Measurements from ENCODE around the gene SEC16A. TPM values are rescaled to one million over a fixed set of nuclear protein-coding genes. Genes with fewer than 3 reads are reported as not detected.

The SEC16A gene
- total and polyA plus RNA-seq, 8 donors = 51.2 to 79.5 (median 61.3) TPM

DNA sequence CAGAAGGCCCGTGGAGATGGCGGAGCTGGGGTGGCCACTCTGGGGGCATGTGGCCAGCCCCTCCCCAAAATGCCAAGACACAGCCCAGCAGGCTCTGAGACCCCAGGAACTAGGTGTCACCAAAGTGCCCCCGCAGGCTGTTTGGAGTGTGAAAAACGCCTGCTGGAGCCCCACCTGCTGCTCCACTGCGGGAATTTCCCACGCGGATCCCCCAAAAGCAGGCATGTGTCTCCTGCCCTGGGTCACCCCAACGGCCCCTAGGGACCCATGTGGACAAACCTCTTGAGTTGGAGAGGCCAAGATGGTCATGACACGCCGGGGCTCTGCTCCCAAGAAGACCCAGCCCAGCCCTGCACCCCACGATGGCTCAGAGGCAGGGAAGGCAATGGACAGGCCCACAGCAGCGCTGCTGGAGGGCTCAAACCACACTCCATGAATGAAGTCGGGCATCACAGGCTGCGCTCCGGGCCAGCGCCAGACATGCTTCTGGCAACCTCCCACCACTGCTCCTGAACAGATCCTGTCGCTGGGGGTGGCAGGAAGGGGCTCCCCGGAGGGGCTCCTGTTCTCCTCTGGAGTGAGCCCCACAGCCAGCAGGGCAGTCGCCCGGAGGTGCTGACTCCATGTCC is 47.7 kb upstream of the SEC16A start:
- TF ChIP-seq, protein P1, sequence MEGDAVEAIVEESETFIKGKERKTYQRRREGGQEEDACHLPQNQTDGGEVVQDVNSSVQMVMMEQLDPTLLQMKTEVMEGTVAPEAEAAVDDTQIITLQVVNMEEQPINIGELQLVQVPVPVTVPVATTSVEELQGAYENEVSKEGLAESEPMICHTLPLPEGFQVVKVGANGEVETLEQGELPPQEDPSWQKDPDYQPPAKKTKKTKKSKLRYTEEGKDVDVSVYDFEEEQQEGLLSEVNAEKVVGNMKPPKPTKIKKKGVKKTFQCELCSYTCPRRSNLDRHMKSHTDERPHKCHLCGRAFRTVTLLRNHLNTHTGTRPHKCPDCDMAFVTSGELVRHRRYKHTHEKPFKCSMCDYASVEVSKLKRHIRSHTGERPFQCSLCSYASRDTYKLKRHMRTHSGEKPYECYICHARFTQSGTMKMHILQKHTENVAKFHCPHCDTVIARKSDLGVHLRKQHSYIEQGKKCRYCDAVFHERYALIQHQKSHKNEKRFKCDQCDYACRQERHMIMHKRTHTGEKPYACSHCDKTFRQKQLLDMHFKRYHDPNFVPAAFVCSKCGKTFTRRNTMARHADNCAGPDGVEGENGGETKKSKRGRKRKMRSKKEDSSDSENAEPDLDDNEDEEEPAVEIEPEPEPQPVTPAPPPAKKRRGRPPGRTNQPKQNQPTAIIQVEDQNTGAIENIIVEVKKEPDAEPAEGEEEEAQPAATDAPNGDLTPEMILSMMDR (IDR thresholded peaks at IDR 0.05) = no peak
- intact Hi-C loops (cut with DNase I) = no loop called here
- DNase-seq (no peak), ATAC-seq (no peak)
- peak overlapping the region; percentile 29 to 87 for H3K27ac ChIP-seq
- peak overlapping the region in 1 of 2 donors; percentile 8 for H3K4me3 ChIP-seq
- peaks cover 0 to 11% of the 10 kb centered on the region in 2 donors for H3K36me3 ChIP-seq
- no peaks in the 10 kb centered on the region for H3K27me3 ChIP-seq
- H3K4me1 ChIP-seq = peaks cover 55 to 96% of the 10 kb centered on the region in 2 donors
- H3K9me3 ChIP-seq = no peaks in the 10 kb centered on the region

GRCh38 chr9:136529516-136530460 is 46.9 kb upstream of the SEC16A start:
- ATAC-seq (no peak), DNase-seq (no peak)
- intact Hi-C loops (cut with DNase I) = no loop called here
- TF ChIP-seq, protein P1 (IDR thresholded peaks at IDR 0.05) = no peak
- Histone ChIP-seq H3K36me3 (peaks cover 0 to 14% of the 10 kb centered on the region in 2 donors), H3K27me3 (no peaks in the 10 kb centered on the region), H3K9me3 (no peaks in the 10 kb centered on the region), H3K4me1 (peaks cover 55 to 98% of the 10 kb centered on the region in 2 donors), H3K27ac (peak overlapping the region in 1 of 2 donors; percentile 87), H3K4me3 (peak overlapping the region in 1 of 2 donors; percentile 8)

DNA sequence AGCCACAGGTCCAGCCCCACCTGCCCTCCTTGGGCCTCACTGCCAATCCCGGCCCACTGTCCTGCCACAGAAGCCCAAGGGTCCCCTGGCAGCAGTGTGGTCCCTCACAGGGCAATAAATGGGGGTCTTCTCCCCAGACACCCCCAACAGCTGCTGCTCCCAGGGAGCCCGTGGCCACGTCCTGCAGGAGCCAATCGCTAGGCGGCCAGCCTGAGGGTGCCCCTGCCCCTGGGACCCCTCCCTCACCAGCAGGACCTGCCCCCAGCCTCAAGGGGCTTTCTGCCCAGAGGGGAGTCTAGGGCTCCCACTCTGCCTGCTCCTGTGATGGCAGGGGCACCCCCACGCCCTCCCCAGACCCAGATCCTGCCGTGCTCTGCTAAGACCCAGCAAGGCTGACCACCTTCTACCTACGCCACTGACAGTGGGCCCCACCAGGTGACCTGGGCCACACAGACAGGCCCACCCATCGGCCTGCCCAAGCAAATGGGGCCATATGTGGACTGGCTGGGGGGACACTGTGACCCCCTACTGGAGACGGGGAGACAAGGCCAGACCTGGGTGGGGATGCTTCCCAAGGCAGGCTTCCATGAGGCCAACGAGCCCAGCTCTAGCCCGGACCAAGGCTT is 46.0 kb upstream of the SEC16A start:
- Histone ChIP-seq H3K27ac (peak overlapping the region in 1 of 2 donors; percentile 87), H3K4me3 (no peak overlapping the region), H3K9me3 (no peaks in the 10 kb centered on the region), H3K4me1 (peaks cover 48 to 100% of the 10 kb centered on the region in 2 donors), H3K27me3 (no peaks in the 10 kb centered on the region), H3K36me3 (peaks cover 0 to 15% of the 10 kb centered on the region in 2 donors)
- no peak for ATAC-seq
- intact Hi-C loops (cut with DNase I) = no loop called here
- TF ChIP-seq, protein P1 (IDR thresholded peaks at IDR 0.05) = no peak
- DNase-seq = no peak

DNA sequence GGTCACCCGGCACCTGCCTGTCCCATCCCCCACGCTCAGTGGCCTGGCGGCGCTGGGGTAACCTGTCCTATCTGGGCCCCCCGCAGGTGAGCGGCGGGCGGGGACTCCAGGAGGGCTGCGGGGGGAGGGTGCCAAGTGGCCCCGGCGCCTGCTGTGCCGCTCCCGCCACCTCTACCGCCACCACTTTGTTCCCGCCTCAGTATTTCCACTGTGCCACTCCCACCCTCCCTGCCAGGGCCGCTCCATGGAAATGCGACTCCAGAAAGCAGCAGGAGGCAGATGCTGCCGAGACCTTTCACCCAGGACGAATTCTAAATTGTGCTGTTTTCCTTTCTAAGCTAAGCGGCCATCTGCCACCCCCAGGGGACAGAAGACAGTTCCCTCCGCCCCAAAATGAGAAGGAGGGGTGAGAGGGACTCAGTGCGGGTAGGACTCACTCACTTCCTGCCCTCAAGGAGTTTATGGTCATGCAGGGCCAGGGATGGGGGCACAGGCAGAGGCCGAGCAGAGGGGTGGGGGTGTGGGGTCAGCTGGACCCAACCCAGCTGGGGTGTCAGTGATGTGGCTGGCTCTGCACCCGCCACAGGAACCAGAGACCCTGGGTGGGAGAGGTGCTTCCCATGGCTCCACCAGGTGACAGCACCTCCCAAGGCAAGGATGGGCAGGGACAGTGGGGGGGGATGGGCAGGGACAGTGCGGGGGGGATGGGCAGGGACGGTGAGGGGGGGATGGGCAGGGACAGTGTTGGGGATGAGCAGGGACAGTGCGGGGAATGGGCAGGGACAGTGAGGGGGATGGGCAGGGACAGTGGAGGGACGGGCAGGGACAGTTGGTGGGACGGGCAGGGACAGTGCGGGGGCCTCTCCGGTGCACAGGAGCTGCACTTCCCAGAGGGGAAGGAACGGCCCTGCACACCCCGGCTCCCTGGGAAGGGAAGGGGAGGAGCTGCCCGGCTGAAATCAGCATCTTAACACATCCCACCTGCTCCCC is 45.2 kb upstream of the SEC16A start:
- peaks cover 50 to 100% of the 10 kb centered on the region in 2 donors for H3K4me1 ChIP-seq
- H3K4me3 ChIP-seq = no peak overlapping the region
- peak overlapping the region; percentile 39 to 46 for H3K27ac ChIP-seq
- DNase-seq (peak in 1 of 4 donors; percentile 58), ATAC-seq (peak; percentile 3)
- TF ChIP-seq, protein P1 (IDR thresholded peaks at IDR 0.05) = no peak
- no peaks in the 10 kb centered on the region for H3K27me3 ChIP-seq
- intact Hi-C loops (cut with DNase I) = no loop called here
- H3K9me3 ChIP-seq = no peaks in the 10 kb centered on the region
- peaks cover 0 to 18% of the 10 kb centered on the region in 2 donors for H3K36me3 ChIP-seq

Measured in left lung (tissue), 10 donors.